ENCODE data around the gene E2F1. TPM values are rescaled to one million over a fixed set of nuclear protein-coding genes. Genes with fewer than 3 reads are reported as not detected.

E2F1 gene
- total RNA-seq, 2 experiments from 2014 or later: 128 to 148 TPM

GRCh38 chr20:33727806-33728205 is 41.6 kb upstream of the E2F1 start:
- no peak for DNase-seq (ENCODE audit: low spot score)

GRCh38 chr20:33727115-33727479 is 40.9 kb upstream of the E2F1 start:
- Histone ChIP-seq H2AFZ (ENCODE audit: low read length) (no peak overlapping the region), H3K27ac (ENCODE audit: low read depth, low read length, poor library complexity, severe bottlenecking) (no peak overlapping the region), H3K9me2 (ENCODE audit: insufficient read depth, low read length) (no peaks in the 10 kb centered on the region), H3K4me3 (ENCODE audit: low read depth, low read length, poor library complexity, severe bottlenecking) (no peak overlapping the region), H3K4me2 (ENCODE audit: low read length) (no peak overlapping the region), H3K79me2 (ENCODE audit: insufficient read depth, low read depth, low read length) (no peaks in the 10 kb centered on the region), H3K36me3 (ENCODE audit: insufficient read depth, low read length) (no peaks in the 10 kb centered on the region), H4K20me1 (ENCODE audit: insufficient read depth, low read length) (no peaks in the 10 kb centered on the region), H3K9me3 (ENCODE audit: low read length) (no peaks in the 10 kb centered on the region), H3K4me1 (ENCODE audit: insufficient read depth, low read length, poor library complexity, severe bottlenecking) (peaks cover 5% of the 10 kb centered on the region)
- DNase-seq (ENCODE audit: low spot score): no peak
- BruUV-seq (replicated peaks): no TSS peak
- TF ChIP-seq CTCF (conservative IDR thresholded peaks at IDR 0.05; ENCODE audit: low read length) (no peak), EZH2phosphoT487 (IDR thresholded peaks at IDR 0.05; ENCODE audit: borderline replicate concordance, low read depth, low read length) (no peak)
- intact Hi-C loops (cut with micrococcal nuclease; ENCODE audit: unreplicated experiment): no loop called here
- POLR2A ChIA-PET: no interaction called here
- CTCF ChIA-PET (ENCODE audit: unreplicated experiment): no interaction called here

More at GRCh38 chr20:33727806-33728205, 41.6 kb upstream of the E2F1 start:
- Histone ChIP-seq H3K9me3 (ENCODE audit: low read length) (no peaks in the 10 kb centered on the region), H3K9me2 (ENCODE audit: insufficient read depth, low read length) (no peaks in the 10 kb centered on the region), H3K36me3 (ENCODE audit: insufficient read depth, low read length) (no peaks in the 10 kb centered on the region), H3K4me3 (ENCODE audit: low read depth, low read length, poor library complexity, severe bottlenecking) (no peak overlapping the region), H2AFZ (ENCODE audit: low read length) (no peak overlapping the region), H4K20me1 (ENCODE audit: insufficient read depth, low read length) (no peaks in the 10 kb centered on the region), H3K79me2 (ENCODE audit: insufficient read depth, low read depth, low read length) (no peaks in the 10 kb centered on the region), H3K27ac (ENCODE audit: low read depth, low read length, poor library complexity, severe bottlenecking) (no peak overlapping the region), H3K4me2 (ENCODE audit: low read length) (no peak overlapping the region), H3K4me1 (ENCODE audit: insufficient read depth, low read length, poor library complexity, severe bottlenecking) (peaks cover 11% of the 10 kb centered on the region)
- intact Hi-C loops (cut with micrococcal nuclease; ENCODE audit: unreplicated experiment): no loop called here
- POLR2A ChIA-PET: interaction anchor here (1.0 kb wide), 1 partner anchor 7 kb away, joined by 4 read pairs; the partner anchor contains the start of gene PXMP4
- TF ChIP-seq EZH2phosphoT487 (IDR thresholded peaks at IDR 0.05; ENCODE audit: borderline replicate concordance, low read depth, low read length) (no peak), CTCF (conservative IDR thresholded peaks at IDR 0.05; ENCODE audit: low read length) (no peak)
- CTCF ChIA-PET (ENCODE audit: unreplicated experiment): interaction anchor here (0.6 kb wide), 1 partner anchor 284 kb away, joined by 3 read pairs; the partner anchor contains the start of gene SNTA1
- no TSS peak for BruUV-seq (replicated peaks)

- Histone ChIP-seq H3K4me2 (ENCODE audit: low read length) (no peak overlapping the region), H3K79me2 (ENCODE audit: insufficient read depth, low read depth, low read length) (no peaks in the 10 kb centered on the region), H3K4me3 (ENCODE audit: low read depth, low read length, poor library complexity, severe bottlenecking) (no peak overlapping the region), H4K20me1 (ENCODE audit: insufficient read depth, low read length) (no peaks in the 10 kb centered on the region), H3K9me2 (ENCODE audit: insufficient read depth, low read length) (no peaks in the 10 kb centered on the region), H2AFZ (ENCODE audit: low read length) (no peak overlapping the region), H3K27ac (ENCODE audit: low read depth, low read length, poor library complexity, severe bottlenecking) (no peak overlapping the region), H3K9me3 (ENCODE audit: low read length) (no peaks in the 10 kb centered on the region), H3K4me1 (ENCODE audit: insufficient read depth, low read length, poor library complexity, severe bottlenecking) (no peaks in the 10 kb centered on the region), H3K36me3 (ENCODE audit: insufficient read depth, low read length) (no peaks in the 10 kb centered on the region)
- intact Hi-C loops (cut with micrococcal nuclease; ENCODE audit: unreplicated experiment): no loop called here
- CTCF ChIA-PET (ENCODE audit: unreplicated experiment): no interaction called here
- DNase-seq (ENCODE audit: low spot score): no peak
- BruUV-seq (replicated peaks): no TSS peak
- TF ChIP-seq EZH2phosphoT487 (IDR thresholded peaks at IDR 0.05; ENCODE audit: borderline replicate concordance, low read depth, low read length) (no peak), CTCF (conservative IDR thresholded peaks at IDR 0.05; ENCODE audit: low read length) (no peak)
- POLR2A ChIA-PET: interaction anchor here (0.6 to 0.7 kb wide), 2 partner anchors 21 to 65 kb away, joined by 3 read pairs; no protein-coding TSS in a partner anchor
These were observed 39.6 kb upstream of the E2F1 start for GRCh38 chr20:33725607-33726264.

Measured in OCI-LY7 (cell line).